GM18498 (cell line): ENCODE data around the gene IMMP2L.

Source experiments
- ATAC-seq: cut with Tn5 transposase; IDR thresholded peaks from one replicate; pipeline ENCODE4 v1.9.1; 2021; ENCODE audit warnings: mild to moderate bottlenecking, moderate library complexity; ENCODE audit not compliant: unreplicated experiment

IMMP2L gene

DNA sequence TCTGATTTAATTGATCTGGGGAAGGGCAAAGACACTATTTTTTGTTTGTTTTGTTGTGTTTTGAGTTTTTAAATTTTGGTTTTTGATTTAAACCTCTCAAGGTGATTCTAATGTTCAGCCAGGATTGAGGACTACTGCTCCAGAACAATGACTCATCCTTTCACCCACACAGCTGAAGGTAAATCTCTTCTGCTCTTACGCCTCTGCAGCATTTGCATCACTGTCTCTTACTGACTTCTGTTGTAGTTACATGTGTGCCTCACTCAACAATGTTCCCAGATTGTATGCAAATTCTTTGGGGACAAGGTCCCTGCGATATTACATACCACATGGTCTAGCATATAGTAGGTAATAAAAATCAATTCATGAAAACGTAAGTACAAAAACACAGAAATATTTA, 938.9 kb downstream of the IMMP2L start:
- no peak for ATAC-seq

DNA sequence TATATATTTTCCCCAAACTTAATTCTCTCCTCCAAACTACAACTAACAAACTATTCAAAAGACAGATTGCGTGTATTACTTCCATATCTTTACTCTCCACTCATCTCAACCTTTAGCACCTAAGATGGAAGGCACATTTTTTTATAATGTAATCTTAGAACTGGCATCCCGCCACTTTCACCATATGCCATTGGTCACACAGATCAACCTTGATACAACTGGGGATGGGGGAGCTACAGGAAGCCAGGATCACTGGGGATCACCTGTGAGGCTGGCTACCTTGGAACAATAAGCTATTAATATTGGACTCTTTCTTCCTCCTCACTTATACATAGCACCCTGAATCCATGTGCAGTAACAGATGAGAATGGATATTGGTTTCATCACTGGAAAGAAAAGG, 941.0 kb downstream of the IMMP2L start:
- no peak for ATAC-seq

DNA sequence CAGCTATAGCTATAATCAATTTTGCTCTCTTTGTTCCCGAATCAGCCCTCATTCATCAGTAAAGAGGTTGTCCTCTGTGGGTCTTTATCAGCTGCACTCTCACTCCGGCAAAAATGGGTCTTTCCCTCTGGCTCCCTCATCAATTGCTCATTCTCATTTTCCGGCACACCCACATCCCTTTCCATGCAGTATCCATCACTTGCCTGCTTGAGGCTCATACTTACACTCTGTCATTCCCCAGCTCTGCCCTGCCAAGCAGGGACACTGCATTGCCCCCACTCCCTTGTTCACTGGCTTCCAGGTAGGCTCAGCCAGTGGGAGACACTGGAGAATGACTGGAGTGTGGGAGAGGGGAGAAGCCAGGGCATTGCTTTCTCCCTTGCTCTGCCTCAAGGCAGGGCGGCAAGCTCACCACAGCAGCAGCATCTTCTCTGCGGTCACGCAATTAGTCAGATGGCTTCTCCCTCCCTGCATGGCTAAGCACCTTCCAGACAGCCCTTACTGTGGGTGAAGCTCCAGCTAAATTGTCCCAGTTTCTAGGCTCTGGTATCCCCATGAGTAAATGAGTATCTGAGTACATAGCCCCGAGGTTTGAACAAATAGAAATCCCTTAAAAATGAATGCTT, 942.1 kb downstream of the IMMP2L start:
- ATAC-seq: no peak
